Measurements from ENCODE around the gene PARP14.

- TF ChIP-seq EZH2 (IDR thresholded peaks at IDR 0.05; ENCODE audit: borderline replicate concordance, insufficient read depth, low read depth, low read length, poor library complexity, severe bottlenecking) (no peak), CTCF (IDR thresholded peaks at IDR 0.05) (no peak)
Observed at GRCh38 chr3:122692674-122693073, 12.0 kb downstream of the PARP14 start.
